Epithelial cell of esophagus (primary cell): ENCODE measurements around the gene IMPDH1.

ENCODE experiments used
- DNase-seq: peaks from one replicate; pipeline ENCODE4 v3.0.0; 2010; ENCODE audit warnings: low read depth
- H3K4me3 ChIP-seq: 2 replicates; pipeline ENCODE4 v1.5.1; 2011; ENCODE audit warnings: mild to moderate bottlenecking, low read length, control low read depth
- TF ChIP-seq, protein P1 (sequence below): IDR thresholded peaks from 2 replicates; pipeline ENCODE4 v1.5.1; 2011; ENCODE audit warnings: low read depth, mild to moderate bottlenecking, low read length, control low read depth, inconsistent platforms; ENCODE audit not compliant: insufficient read depth; ENCODE audit errors: missing control alignments

IMPDH1 gene

DNA sequence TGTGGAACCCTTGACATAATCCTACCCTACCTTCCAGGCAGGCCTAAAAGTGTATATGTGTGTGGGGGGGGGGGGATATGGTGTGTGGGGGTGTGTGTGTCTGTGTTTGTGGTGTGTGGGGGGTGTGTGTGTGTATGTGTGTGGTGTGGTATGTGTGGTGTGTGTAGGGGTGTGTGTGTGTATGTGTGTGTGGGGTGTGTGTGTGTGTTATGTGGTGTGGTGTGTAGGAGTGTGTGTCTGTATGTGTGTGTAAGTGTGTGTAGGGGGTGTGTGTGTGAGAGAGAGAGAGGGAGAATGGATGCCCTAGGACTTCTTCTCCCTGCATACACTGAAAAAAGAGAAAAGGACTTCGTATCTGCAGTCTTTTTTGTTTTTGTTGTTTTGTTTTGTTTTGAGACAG lies 12.3 kb upstream of the IMPDH1 start:
- no peak overlapping the region for H3K4me3 ChIP-seq
- TF ChIP-seq, protein P1, sequence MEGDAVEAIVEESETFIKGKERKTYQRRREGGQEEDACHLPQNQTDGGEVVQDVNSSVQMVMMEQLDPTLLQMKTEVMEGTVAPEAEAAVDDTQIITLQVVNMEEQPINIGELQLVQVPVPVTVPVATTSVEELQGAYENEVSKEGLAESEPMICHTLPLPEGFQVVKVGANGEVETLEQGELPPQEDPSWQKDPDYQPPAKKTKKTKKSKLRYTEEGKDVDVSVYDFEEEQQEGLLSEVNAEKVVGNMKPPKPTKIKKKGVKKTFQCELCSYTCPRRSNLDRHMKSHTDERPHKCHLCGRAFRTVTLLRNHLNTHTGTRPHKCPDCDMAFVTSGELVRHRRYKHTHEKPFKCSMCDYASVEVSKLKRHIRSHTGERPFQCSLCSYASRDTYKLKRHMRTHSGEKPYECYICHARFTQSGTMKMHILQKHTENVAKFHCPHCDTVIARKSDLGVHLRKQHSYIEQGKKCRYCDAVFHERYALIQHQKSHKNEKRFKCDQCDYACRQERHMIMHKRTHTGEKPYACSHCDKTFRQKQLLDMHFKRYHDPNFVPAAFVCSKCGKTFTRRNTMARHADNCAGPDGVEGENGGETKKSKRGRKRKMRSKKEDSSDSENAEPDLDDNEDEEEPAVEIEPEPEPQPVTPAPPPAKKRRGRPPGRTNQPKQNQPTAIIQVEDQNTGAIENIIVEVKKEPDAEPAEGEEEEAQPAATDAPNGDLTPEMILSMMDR = no peak
- no peak for DNase-seq

DNA sequence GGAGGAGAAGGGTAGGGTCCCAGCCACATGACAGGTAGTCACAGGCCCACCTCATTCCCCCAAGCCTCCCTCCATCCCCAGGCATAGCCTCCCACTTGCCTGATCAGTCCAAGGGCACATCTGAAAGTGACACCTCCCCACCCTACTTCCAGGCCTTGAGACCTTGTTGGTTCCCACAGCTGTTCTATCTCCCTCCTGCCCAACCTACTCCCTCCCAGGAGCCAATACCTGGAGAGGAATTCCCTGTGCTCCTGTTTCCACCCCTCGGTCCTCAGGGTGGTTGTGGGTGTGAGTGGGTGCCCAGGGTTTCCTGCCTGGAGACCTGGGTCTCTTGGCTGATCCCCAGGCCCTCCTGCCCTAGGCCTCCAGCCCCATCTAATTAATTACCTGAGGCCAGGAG lies 11.6 kb upstream of the IMPDH1 start:
- H3K4me3 ChIP-seq = no peak overlapping the region
- TF ChIP-seq, protein P1 = no peak
- DNase-seq = no peak

DNA sequence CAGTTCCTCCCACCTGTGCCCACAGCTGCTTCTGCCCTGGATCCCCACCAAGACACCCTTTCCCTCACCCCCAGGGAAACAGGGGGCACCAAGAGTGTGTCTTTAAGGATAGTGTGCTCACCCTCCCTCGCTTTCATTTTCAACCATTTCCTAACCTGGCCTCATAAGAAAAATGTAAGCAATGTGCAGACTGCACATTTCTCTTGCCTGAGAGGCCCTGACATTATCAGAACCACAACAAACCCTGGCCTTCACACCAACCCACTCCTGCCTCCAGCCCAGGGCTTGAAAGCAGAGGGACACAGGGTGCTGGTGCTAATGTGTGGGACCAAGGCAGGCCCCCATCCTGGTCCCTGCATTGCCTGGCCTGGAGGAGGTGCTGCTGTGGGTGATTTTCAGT lies 11.0 kb upstream of the IMPDH1 start:
- no peak overlapping the region for H3K4me3 ChIP-seq
- TF ChIP-seq, protein P1 = no peak
- DNase-seq = no peak

DNA sequence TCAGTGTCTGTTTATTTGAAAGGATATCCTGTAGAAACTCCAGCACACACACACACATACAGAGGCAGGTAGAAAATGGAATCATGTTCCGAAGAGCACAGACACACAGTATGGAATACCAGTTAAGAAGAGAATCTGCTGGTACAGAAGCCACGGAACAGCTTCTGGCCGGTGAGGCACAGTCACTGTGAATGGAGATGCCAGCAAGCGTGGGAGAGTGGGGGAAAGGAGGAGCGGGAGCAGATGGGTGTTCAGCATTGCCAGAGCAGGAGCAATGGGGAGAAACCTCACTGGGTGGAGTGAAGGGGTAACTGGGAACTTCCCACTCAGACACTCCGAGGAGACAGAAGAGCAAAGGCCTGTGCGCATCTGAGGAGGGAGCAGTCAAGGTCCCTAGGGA lies 9.5 kb upstream of the IMPDH1 start:
- TF ChIP-seq, protein P1 = no peak

DNA sequence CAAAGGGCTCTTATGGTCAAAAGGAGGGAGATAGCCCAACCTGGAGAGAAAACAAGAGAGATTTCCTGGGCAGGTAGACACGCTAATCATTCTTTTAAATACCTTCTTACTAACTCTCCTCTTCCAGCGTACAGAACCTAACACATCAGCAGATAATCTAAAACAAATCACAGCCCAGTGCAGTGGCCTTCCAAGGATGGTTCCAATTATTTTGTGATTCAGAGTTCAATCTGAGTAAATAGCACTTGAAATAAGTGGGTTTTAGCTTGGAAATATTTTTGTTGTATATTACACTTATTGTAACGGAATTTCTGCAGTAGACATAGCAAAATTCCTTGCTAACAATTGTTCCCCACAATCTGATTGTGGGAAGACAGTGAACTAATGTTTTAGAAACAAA lies 7.3 kb upstream of the IMPDH1 start:
- H3K4me3 ChIP-seq = no peak overlapping the region
- no peak for DNase-seq
- TF ChIP-seq, protein P1 = no peak

More for the DNA sequence above, 9.5 kb upstream of the IMPDH1 start:
- no peak overlapping the region for H3K4me3 ChIP-seq
- DNase-seq = no peak

DNA sequence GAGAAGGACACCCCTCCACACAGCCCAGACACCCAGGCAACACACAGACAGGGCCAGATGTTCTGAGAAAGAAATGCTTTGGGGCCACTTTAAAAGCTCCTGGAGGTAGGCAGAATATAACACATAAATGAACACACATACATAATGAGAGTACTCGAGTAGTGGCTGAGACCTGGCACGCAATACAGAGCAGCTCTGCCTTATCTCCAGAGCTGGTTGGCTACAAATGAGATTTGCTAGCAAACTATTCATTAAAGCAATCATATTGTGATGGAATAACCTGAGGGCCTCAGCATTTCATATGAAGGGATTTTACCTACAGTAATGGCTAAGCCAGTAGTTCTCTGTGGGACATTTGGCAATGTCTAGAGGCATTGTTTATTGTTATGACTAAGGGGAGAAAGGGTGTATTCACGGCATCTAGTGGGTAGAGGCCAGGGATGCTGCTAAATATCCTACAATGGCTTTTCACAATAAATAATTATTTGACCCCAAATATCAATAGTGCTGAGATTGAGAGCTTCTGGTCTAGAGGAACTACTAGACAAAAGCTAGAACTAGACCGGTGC lies 5.5 kb upstream of the IMPDH1 start:
- DNase-seq = peak; percentile 23
- no peak overlapping the region for H3K4me3 ChIP-seq
- TF ChIP-seq, protein P1 = no peak

DNA sequence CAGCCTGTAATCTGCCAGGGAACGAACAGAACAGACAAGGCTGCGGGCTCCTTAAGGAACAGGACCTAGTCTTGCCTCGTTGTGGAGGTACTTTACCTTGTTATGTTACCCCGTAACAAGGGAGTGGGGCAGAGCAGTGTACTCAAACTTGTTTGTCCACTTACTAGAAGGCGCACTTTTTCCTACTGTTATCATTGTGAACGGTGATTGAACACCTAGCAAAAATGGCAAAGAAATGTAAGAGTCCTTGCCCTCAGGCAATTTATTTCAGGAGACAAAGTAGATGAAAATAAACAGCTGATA lies 620 bp upstream of the IMPDH1 start:
- peak overlapping the region; percentile 72 for H3K4me3 ChIP-seq
- TF ChIP-seq, protein P1 = no peak
- peak; percentile 73 for DNase-seq
